HPDE6-E6E7 (cell line): ENCODE measurements around the gene GLIS1.

Source experiments
- DNase-seq: peaks from one replicate; pipeline ENCODE4 v3.0.0; 2011; ENCODE audit warnings: missing footprints; ENCODE audit errors: extremely low spot score

The GLIS1 gene

DNA sequence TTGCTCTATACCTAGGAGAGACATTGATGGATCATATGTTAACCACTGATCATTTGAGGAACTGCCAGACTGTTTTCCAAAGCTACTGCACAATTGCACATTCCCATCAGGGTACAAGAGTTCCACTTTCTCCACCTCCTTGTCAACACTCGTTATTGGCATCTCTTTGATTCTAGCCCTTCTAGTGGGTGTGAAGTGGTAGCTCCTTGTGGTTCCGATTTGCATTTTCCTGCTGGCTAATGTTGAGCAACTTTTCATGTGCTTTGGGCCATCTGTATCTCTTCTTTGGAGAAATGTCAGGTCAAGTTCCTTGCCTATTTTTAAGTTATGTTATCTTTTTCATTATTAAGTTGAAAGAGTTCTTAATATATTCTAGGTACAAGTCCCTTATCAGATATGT is 189.7 kb downstream of the GLIS1 start:
- DNase-seq = no peak

DNA sequence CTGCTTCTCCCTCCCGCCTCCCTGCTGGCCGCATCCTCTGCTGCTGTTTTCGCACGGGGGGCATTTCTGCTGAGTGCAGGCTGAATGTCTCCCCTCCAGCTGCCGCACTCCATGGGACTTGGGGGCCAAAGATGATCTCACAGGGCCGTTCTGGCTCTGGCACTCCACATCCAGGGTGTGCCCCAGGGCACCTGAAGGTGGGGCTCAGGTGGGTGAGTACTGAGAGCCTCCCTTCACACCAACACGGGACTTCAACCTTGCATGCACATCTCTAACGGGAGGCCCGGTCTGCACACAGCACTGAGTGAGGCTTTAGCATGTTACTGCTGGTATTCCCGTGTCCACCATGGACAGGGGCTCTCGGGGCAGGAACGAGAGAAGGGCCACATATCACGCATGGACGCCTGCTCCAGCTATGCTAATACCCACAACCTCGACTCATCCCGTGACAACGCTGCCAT is 190.9 kb downstream of the GLIS1 start:
- no peak for DNase-seq

DNA sequence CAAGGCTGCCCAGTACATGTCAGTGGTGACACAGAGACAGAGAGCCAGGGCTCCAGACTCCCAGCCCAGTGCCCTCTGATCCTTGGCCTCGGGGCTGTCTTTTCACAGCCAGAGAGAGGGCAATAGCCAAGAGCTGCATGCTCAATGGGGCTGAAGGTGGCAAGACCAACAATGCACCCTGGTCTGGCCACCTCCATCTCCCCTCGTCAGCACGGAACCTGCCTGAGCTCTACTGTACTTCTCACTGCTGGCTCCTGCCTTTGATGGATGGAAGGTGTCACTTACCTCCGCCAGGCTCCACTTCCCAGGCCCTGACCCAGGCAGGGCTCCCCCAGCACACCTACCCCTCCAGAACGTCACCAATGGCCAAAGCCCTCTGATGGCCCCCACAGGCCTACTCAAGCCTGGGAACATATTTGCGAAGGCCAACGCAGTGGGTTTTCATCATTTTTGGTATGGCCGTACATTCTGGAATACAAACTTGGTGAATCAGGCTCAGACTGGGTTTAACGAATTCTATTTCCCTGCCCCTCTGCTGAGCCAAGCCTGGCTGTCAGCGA is 191.7 kb downstream of the GLIS1 start:
- no peak for DNase-seq

DNA sequence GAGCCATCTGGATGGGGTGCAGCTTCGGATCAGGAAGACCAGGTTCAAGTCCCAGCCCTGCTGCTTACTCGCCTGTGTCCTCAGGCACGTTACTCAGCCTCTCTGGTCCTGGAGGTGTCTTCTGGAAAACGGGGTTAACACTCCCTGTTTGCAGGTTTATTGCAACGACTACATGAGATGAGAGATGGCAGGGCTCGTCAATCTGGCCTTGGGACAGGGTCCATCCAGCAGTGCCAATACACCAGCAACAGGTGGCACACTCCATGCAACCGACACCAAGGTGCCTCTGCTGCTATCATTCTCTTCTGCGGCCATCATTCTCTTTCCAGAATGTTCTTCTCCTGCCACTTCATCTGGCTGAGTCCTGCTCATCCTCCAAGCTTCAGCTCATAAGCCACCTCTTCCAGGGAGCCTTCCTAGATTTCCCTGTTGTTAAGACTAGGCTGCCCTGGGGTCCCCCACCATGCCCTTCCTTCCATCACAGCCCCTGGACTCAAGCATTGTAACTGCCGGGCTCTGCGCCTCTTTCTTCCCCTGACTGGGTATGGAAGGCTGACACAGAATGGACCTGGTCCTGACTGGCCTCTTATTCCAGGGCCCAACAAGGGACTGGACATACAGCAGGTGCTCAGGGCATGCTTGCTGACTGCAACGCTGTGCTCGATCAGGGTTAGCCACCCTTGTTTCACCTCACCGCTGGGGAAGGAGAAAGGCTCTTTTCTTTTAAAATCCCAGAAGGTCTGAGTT is 192.4 kb downstream of the GLIS1 start:
- no peak for DNase-seq

DNA sequence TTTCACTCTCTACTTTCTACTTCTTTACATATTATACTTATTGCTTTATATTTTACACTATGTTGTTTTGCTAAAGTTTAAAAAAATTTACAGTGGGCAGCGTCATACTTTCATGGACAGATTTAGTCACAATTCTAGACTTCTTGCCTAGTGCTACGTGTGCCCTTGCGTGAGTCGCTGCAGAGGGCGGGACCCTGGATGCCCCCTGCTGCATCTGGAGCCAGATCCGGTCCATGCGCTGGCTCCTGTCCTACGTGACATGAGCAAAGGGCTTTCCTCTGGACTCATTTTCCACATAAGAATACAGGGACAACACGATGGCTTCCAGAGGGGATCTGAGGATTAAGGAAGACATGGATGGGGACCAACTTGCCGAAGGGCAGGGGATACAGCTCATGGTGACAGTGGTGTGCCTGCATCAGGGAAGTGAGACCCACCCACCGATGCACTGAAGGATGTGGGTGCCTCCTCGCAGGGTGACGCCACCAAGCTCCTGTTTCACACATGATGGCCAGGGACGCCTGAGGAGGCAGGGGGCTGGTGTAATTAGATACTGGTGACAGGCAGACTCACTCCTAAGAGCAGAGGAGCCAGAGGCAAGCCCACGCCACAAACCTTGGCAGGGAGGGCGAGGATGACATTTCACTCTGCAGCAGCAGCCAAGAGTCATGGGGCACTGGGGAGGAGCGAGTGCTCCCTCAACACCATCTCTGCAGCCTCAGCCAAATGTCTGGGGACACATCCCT is 193.1 kb downstream of the GLIS1 start:
- DNase-seq = no peak

DNA sequence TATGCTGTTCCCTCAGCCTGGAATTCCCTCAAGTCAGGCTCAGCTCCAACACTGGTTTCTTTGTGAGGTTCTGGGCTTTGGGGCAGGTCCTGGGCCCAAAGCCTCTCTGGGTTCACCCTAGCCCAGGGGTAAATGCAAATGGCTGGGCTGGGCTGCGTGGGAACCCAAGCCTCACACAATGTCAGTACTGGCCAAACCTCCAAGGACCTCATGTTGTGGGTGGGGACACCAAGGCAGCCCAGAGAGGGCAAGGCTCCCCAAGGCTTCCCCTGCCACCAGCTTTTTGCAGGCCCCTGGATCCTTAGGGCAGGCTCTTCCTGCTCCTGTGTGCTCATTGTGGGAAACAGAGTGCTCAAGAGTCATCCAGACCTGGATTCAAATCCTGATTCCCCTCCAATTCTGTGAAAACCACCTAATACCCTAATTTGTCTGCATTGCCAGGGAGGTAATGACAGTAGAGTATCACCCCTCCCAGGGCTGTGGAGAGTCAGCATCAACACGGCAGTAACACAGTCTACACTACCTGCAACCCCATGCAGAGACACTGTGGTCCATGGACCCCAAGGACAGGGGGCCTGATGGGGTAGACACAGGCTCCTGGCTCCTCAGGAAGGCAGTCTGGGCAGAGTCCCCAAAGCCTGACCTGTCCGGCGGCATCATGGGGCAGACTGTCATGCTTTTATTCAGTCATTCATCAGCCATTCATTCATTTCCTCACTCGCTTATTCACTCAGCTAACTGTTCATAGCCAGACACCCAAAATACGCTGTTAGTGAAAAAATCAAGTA is 194.0 kb downstream of the GLIS1 start:
- DNase-seq = no peak

- no peak for DNase-seq
Measured at GRCh38 chr1:53543778-53544695, 194.9 kb downstream of the GLIS1 start.

DNA sequence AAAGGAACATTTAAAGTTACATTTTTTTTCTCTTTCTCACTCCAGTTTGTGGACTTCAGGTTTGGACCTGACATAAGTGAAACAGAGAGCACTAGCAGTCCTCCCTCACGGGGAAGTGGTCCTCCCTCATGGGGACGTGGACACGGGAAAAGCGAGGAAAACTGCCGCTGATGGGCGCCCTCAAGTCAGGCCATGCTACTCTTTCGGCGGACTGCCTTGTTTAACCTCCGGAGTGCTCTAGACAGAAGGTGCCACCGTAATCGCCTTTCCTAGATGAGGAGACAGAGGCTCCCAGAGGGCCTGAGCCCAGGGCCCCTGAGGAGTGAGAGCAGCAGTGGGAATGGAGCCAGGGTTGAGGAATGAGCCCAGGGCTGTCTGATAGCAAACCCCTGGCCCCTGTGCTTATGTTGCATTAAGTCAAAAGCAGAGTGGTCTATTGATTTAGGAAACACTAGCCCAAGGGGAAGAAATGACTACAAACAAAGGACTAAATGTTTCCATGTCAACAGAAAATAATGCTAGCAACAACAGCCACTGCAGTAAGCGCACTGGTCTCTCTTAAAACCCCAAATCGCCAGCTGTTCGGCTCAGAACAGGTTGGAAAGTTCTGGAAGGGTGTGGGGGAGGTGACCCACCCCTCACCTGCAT is 195.7 kb downstream of the GLIS1 start:
- DNase-seq = no peak

DNA sequence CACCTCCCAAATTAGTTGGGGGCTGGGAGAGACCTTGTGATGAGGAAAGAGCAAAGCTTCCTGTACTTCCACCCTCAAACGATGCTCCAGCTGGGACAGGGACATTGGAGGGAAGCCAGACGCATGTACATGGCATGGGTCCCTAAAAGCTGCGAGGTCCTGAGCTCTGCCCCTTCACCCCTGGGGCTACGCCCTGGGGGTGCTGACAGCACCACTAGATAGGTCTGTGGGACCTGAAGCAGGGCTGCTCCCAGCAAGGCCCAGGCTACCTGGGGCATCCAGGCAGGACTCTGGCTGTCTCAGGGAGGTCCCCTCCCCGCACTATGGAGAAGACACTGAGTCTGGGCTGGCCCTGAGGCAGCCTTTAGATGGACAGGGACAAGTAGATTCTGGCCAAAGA is 196.4 kb downstream of the GLIS1 start:
- no peak for DNase-seq

DNA sequence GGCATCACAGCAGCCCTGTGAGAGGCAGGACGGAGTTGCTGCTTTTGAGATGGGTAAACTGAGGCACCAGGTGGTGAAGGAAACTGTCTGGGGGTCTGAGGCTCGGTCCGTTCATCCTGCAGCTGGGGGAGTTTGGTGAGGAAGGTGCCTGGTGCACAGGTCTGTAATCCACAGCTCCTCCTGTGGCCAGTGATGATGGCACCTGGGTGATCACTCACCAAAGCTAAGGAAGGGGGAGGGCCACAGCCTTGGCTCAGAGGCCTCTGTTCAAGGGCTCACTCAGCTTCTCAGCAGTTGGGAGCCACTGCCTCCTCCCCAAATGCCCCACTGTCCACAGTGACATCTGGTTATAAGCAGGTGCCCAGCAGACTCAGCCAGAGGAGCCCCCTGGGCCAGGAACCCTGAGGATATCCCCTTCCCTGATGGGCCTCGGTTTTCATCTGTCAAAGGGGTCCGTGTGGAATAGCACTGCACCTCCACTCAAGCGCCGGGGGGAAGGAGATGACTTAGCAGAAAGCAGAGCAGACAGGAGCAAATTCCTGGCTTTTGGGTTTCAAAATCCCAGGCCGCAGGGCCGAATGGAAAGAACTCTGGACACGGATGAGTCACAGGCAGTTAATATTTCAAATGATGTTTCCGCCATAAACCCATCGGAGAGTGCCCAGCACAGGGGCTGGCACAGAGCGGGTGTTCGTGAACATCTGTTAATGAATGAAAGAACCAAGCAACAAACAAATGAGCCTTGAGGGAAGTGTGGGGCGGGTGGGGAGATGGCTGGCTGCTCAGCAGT is 197.0 kb downstream of the GLIS1 start:
- peak; percentile 57 for DNase-seq

- no peak for DNase-seq
Measured at GRCh38 chr1:53541263-53541625, 197.7 kb downstream of the GLIS1 start.

- no peak for DNase-seq
Measured at GRCh38 chr1:53540604-53541262, 198.2 kb downstream of the GLIS1 start.

DNA sequence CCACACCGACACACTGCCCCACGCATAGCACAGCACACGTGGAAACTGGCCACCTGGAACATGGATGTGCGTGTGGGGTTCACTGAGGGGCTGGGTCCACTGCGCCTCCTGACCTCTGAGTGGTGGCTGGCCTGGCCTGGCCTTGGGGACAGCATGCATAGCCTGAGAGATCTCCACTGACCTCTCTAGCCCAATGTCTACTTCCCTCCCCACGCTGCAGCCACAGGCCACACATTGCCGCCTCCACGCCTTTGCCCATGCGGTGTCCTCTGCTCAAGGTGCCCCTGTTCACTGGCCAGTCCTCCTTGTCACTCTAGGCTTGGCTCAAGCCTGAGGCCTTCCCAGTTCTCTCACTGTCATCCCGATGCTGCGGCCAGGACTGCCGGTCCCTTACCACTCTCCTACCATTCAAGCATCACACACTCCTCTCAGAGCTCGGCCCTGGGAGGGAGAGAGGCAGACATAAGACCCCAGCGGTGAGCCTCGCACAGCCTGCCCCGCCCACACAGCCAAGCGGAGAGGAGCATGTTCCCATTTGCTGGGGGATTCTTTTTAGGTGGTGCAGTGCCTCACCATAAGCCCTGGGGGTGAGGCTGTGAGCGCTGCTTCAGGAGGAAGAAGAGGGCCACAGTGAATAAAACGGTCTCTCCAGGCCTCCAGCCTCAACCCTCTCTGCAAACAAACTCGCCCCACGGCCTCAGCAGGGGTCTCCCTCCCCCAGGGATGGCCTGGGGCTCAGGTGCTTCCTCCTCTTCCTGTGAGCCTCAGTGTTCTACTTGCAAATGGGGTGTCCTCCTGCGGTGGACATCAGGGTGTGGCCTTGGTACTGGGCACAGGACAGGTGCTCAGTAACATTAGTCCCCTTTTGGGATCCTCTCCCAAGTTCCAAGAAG is 199.0 kb downstream of the GLIS1 start:
- no peak for DNase-seq

DNA sequence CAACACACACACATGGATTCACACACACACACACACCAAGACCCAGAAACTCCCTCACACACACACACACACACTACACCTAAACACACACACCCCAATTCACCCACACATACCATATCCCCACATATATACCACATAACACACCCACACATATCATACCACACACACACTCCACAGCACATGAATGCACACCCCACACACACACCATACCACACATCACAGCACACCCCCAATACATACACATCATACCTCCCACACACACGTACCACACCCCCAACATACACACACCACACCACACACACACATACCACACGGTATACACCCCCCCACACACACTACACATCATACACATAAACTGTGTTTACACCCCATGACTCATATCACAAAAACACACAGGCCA is 199.7 kb downstream of the GLIS1 start:
- no peak for DNase-seq

GRCh38 chr1:53536606-53537005 is 202.4 kb downstream of the GLIS1 start:
- DNase-seq = no peak

- DNase-seq = no peak
Measured at GRCh38 chr1:53535846-53536245, 203.1 kb downstream of the GLIS1 start.

DNA sequence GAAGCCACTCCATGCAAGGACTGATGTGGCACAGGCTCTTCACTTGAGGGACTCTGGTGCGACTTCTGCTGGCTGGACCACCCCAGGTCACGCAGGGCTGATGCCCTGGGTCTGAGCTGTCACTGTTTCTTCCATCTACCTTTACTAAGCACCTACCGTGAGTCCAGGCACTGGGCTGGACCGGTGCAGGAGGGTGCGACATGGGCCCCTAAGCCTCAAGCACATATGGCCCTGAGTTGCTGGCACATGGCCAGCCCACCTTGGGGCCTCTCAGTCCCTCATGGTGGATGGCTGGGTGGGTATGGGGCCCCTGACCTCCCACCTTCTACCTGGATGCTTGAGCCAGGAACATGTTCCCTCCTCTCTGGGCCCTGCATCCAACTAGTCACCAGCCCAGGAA is 203.7 kb downstream of the GLIS1 start:
- no peak for DNase-seq

- DNase-seq = no peak
Measured at GRCh38 chr1:53532912-53533311, 206.1 kb downstream of the GLIS1 start.
